ENCODE data around the gene MFSD12.

Gene MFSD12

GRCh38 chr19:3548606-3549005 lies 8.8 kb downstream of the MFSD12 start:
- no peak overlapping the region for H3K27ac ChIP-seq
- H3K27me3 ChIP-seq: no peaks in the 10 kb centered on the region
- H3K9me3 ChIP-seq: no peaks in the 10 kb centered on the region
- peaks cover 71% of the 10 kb centered on the region for H3K36me3 ChIP-seq
- no peak overlapping the region for H3K9ac ChIP-seq
- H4K20me1 ChIP-seq: peaks cover 91% of the 10 kb centered on the region
- TF ChIP-seq Cebpa-rat (IDR thresholded peaks at IDR 0.05): no peak
- H3K4me3 ChIP-seq: no peak overlapping the region
- H3K4me1 ChIP-seq: peaks cover 26% of the 10 kb centered on the region
- H3K4me2 ChIP-seq: no peak overlapping the region

GRCh38 chr19:3547767-3548282 lies 9.6 kb downstream of the MFSD12 start:
- H3K27ac ChIP-seq: no peak overlapping the region
- H3K9me3 ChIP-seq: no peaks in the 10 kb centered on the region
- H3K4me2 ChIP-seq: no peak overlapping the region
- H4K20me1 ChIP-seq: peaks cover 91% of the 10 kb centered on the region
- no peak overlapping the region for H3K9ac ChIP-seq
- no peak for TF ChIP-seq Cebpa-rat (IDR thresholded peaks at IDR 0.05)
- no peak overlapping the region for H3K4me3 ChIP-seq
- H3K36me3 ChIP-seq: peaks cover 76% of the 10 kb centered on the region
- H3K27me3 ChIP-seq: no peaks in the 10 kb centered on the region
- peaks cover 19% of the 10 kb centered on the region for H3K4me1 ChIP-seq

GRCh38 chr19:3547301-3547731 lies 10.1 kb downstream of the MFSD12 start:
- no peak overlapping the region for H3K4me3 ChIP-seq
- no peaks in the 10 kb centered on the region for H3K27me3 ChIP-seq
- no peak for TF ChIP-seq Cebpa-rat (IDR thresholded peaks at IDR 0.05)
- peaks cover 91% of the 10 kb centered on the region for H4K20me1 ChIP-seq
- H3K36me3 ChIP-seq: peaks cover 81% of the 10 kb centered on the region
- H3K9me3 ChIP-seq: no peaks in the 10 kb centered on the region
- peaks cover 13% of the 10 kb centered on the region for H3K4me1 ChIP-seq
- no peak overlapping the region for H3K27ac ChIP-seq
- H3K9ac ChIP-seq: no peak overlapping the region
- no peak overlapping the region for H3K4me2 ChIP-seq

GRCh38 chr19:3546119-3546518 lies 11.3 kb downstream of the MFSD12 start:
- Histone ChIP-seq H3K4me1 (peaks cover 1% of the 10 kb centered on the region; the same call in 1 of the 2 replicates), H3K9me3 (no peaks in the 10 kb centered on the region), H3K9ac (no peak overlapping the region), H3K36me3 (peaks cover 80% of the 10 kb centered on the region), H3K4me3 (no peak overlapping the region), H4K20me1 (peaks cover 88% of the 10 kb centered on the region), H3K4me2 (no peak overlapping the region), H3K27me3 (no peaks in the 10 kb centered on the region), H3K27ac (no peak overlapping the region)
- no peak for TF ChIP-seq Cebpa-rat (IDR thresholded peaks at IDR 0.05)

- no peak overlapping the region for H3K9ac ChIP-seq
- no peaks in the 10 kb centered on the region for H3K27me3 ChIP-seq
- no peak overlapping the region for H3K4me3 ChIP-seq
- H3K27ac ChIP-seq: no peak overlapping the region
- H3K4me2 ChIP-seq: no peak overlapping the region
- no peaks in the 10 kb centered on the region for H3K9me3 ChIP-seq
- peaks cover 84% of the 10 kb centered on the region for H4K20me1 ChIP-seq
- no peaks in the 10 kb centered on the region for H3K4me1 ChIP-seq
- peaks cover 75% of the 10 kb centered on the region for H3K36me3 ChIP-seq
- TF ChIP-seq Cebpa-rat (IDR thresholded peaks at IDR 0.05): no peak
Measured at GRCh38 chr19:3545669-3546034, 11.7 kb downstream of the MFSD12 start.

GRCh38 chr19:3544742-3545668 lies 12.4 kb downstream of the MFSD12 start:
- no peak overlapping the region for H3K4me3 ChIP-seq
- H3K27ac ChIP-seq: no peak overlapping the region
- H3K4me2 ChIP-seq: no peak overlapping the region
- H3K9me3 ChIP-seq: no peaks in the 10 kb centered on the region
- H4K20me1 ChIP-seq: peaks cover 80% of the 10 kb centered on the region
- no peak overlapping the region for H3K9ac ChIP-seq
- H3K27me3 ChIP-seq: no peaks in the 10 kb centered on the region
- H3K36me3 ChIP-seq: peaks cover 72% of the 10 kb centered on the region
- no peak for TF ChIP-seq Cebpa-rat (IDR thresholded peaks at IDR 0.05)
- H3K4me1 ChIP-seq: no peaks in the 10 kb centered on the region

- peaks cover 70% of the 10 kb centered on the region for H4K20me1 ChIP-seq
- no peak overlapping the region for H3K27ac ChIP-seq
- H3K9ac ChIP-seq: no peak overlapping the region
- no peaks in the 10 kb centered on the region for H3K9me3 ChIP-seq
- TF ChIP-seq Cebpa-rat (IDR thresholded peaks at IDR 0.05): no peak
- no peak overlapping the region for H3K4me2 ChIP-seq
- H3K27me3 ChIP-seq: no peaks in the 10 kb centered on the region
- H3K36me3 ChIP-seq: peaks cover 71% of the 10 kb centered on the region
- H3K4me1 ChIP-seq: no peaks in the 10 kb centered on the region
- H3K4me3 ChIP-seq: no peak overlapping the region
Measured at GRCh38 chr19:3544058-3544376, 13.4 kb downstream of the MFSD12 start.

- no peak for TF ChIP-seq Cebpa-rat (IDR thresholded peaks at IDR 0.05)
- Histone ChIP-seq H3K36me3 (peaks cover 71% of the 10 kb centered on the region), H4K20me1 (peaks cover 70% of the 10 kb centered on the region), H3K4me1 (no peaks in the 10 kb centered on the region), H3K27ac (no peak overlapping the region), H3K4me3 (no peak overlapping the region), H3K4me2 (no peak overlapping the region), H3K27me3 (no peaks in the 10 kb centered on the region), H3K9me3 (no peaks in the 10 kb centered on the region), H3K9ac (no peak overlapping the region)
Measured at GRCh38 chr19:3543150-3544057, 14.0 kb downstream of the MFSD12 start.

- Histone ChIP-seq H4K20me1 (peaks cover 73% of the 10 kb centered on the region), H3K4me2 (no peak overlapping the region), H3K36me3 (peaks cover 56% of the 10 kb centered on the region), H3K9ac (no peak overlapping the region), H3K27me3 (no peaks in the 10 kb centered on the region), H3K27ac (no peak overlapping the region), H3K4me3 (no peak overlapping the region), H3K4me1 (peaks cover 33% of the 10 kb centered on the region), H3K9me3 (no peaks in the 10 kb centered on the region)
- no peak for TF ChIP-seq Cebpa-rat (IDR thresholded peaks at IDR 0.05)
Measured at GRCh38 chr19:3539756-3540118, 17.6 kb downstream of the MFSD12 start.

All from BLaER1 (cell line).